ENCODE results near the gene CSNK2A1. TPM values are rescaled to one million over a fixed set of nuclear protein-coding genes. Genes with fewer than 3 reads are reported as not detected.

Gene CSNK2A1
- total RNA-seq, 1 donor from 2014 or later: 84.8 TPM

DNA sequence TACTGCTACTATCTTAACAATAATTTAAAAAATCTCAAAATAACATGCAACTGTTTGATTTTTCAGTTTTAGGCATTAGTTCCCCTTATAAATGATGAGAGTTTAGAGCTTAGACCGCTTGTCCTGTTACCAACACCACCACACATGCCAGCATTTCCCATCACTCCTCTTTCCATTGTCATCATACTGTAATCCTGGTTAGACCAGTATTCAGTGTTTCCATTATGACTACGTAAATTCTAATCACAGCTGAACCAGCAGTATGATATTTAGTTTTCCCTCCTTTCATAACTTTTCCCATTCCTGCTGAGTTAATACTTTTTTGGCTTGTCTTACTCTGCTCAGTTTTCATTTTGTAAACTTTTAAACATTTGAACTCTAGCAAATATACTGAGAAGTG lies 69.0 kb downstream of the CSNK2A1 start:
- Histone ChIP-seq H3K4me3 (no peak overlapping the region), H3K9me3 (no peaks in the 10 kb centered on the region), H3K27ac (no peak overlapping the region), H3K4me1 (no peaks in the 10 kb centered on the region), H3K36me3 (no peaks in the 10 kb centered on the region), H3K27me3 (no peaks in the 10 kb centered on the region)
- intact Hi-C loops (cut with DNase I): no loop called here
- DNase-seq: no peak
- TF ChIP-seq, protein P1, sequence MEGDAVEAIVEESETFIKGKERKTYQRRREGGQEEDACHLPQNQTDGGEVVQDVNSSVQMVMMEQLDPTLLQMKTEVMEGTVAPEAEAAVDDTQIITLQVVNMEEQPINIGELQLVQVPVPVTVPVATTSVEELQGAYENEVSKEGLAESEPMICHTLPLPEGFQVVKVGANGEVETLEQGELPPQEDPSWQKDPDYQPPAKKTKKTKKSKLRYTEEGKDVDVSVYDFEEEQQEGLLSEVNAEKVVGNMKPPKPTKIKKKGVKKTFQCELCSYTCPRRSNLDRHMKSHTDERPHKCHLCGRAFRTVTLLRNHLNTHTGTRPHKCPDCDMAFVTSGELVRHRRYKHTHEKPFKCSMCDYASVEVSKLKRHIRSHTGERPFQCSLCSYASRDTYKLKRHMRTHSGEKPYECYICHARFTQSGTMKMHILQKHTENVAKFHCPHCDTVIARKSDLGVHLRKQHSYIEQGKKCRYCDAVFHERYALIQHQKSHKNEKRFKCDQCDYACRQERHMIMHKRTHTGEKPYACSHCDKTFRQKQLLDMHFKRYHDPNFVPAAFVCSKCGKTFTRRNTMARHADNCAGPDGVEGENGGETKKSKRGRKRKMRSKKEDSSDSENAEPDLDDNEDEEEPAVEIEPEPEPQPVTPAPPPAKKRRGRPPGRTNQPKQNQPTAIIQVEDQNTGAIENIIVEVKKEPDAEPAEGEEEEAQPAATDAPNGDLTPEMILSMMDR (IDR thresholded peaks at IDR 0.05): no peak
- no peak for ATAC-seq

DNA sequence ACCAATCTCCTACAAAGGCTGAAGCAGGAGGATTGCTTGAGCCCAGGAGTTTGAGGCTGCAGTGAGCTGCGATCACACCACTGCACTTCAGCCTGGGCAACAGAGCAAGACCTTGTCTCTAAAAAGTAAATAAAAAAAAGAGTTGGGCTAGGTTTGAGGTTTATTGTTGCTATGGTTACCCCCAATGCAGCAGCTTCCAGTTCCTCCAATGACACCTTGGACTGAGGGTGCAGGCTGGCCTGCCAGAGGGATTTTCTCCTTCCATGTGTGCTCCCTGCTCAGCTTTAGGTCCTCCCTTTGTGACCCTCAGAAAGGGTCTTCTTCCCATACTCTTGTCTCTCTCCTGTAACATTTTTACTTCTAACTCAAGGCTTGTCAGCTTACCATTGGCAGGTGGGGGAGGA lies 70.7 kb downstream of the CSNK2A1 start:
- Histone ChIP-seq H3K9me3 (no peaks in the 10 kb centered on the region), H3K4me1 (no peaks in the 10 kb centered on the region), H3K27ac (no peak overlapping the region), H3K4me3 (no peak overlapping the region), H3K36me3 (no peaks in the 10 kb centered on the region), H3K27me3 (no peaks in the 10 kb centered on the region)
- TF ChIP-seq, protein P1 (IDR thresholded peaks at IDR 0.05): no peak
- ATAC-seq: no peak
- no peak for DNase-seq
- intact Hi-C loops (cut with DNase I): no loop called here

DNA sequence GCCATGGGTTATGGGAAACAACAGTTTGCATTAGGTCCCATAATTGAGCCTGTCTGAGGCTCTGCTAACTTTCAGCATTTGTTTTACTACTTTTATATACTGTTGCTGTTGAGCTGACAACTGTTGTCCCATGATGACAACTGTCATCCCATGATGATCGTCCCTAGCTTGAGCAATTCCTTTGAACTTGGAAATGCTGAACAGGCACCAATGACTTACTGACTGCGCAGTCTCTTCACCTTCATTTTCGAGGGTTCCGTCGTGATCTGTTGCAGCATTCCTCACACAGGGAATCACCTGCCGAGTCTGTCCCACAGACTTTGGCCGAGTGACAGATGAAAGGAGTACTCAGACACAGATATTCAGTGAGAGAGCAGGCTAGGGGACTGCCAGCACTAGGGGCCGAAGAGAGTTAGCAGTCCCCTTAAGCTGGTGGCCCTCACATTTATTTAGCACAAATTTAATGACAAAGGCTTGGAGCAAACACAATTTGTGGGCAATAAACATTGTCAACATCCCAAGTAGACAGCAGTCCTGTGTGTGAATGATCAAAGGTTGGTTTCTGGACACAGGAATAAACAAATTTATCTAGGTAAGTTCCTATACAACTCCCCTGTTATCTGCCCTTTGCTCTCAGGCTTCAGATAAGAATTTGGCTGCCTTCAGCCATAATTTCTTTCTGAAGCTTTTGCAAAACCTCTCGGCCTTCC lies 71.3 kb downstream of the CSNK2A1 start:
- no peaks in the 10 kb centered on the region for H3K27me3 ChIP-seq
- TF ChIP-seq, protein P1 (IDR thresholded peaks at IDR 0.05): no peak
- no peaks in the 10 kb centered on the region for H3K9me3 ChIP-seq
- no peak overlapping the region for H3K27ac ChIP-seq
- intact Hi-C loops (cut with DNase I): no loop called here
- H3K4me3 ChIP-seq: no peak overlapping the region
- H3K4me1 ChIP-seq: no peaks in the 10 kb centered on the region
- DNase-seq: no peak
- ATAC-seq: no peak
- no peaks in the 10 kb centered on the region for H3K36me3 ChIP-seq

DNA sequence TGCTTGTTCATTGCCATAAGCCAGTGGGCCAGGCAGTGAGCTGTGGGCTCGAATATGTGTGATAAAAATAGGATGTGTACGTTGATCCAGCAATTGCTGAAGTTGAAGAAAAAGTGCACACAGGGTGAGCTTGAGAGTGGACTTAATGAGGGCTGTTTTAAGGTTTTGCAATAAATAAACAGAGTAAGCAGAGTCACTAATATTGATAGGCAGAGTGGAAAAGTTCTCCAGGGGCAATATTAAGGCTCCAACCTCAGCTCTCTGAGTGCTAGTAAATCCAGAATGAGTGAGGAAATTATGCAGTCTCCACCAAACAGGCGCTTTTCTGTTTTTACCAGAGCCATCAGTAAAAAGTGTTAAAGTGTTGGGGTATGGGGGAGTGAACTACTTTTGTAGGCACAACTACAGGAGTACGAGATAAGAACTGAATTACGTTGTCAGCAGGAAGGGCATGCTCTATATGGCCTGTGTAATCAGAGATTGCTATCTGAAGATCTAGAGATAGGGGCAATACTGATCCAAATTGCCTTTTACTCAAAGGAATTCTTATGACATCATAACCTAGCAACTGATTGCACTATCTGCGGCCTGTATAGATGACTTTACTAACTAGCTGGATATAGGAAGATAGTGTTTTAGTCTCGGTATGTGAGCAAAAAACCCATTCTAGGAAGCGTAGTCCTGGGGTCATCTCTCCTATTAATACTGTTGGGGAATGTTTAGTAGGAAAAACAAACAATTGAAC lies 73.7 kb downstream of the CSNK2A1 start:
- ATAC-seq: no peak
- Histone ChIP-seq H3K27me3 (no peaks in the 10 kb centered on the region), H3K36me3 (no peaks in the 10 kb centered on the region), H3K4me3 (no peak overlapping the region), H3K27ac (no peak overlapping the region), H3K4me1 (no peaks in the 10 kb centered on the region), H3K9me3 (no peaks in the 10 kb centered on the region)
- intact Hi-C loops (cut with DNase I): no loop called here
- TF ChIP-seq, protein P1 (IDR thresholded peaks at IDR 0.05): no peak
- no peak for DNase-seq

DNA sequence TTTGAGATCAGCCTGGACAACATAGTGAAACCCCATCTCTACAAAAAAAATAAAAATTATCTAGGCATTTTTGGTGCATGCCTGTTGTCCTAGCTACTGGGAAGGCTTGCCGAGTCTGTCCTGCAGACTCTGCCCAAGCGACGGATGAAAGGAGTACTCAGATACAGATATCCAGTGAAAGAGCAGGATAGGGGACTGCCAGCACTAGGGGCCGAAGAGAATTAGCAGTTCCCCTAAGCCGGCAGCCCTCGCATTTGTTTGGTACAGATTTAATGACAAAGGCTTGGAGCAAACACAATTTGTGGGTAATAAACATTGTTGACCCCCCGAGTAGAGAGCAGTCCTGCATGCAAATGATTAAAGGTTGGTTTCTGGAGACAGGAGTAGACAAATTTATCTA lies 75.8 kb downstream of the CSNK2A1 start:
- intact Hi-C loops (cut with DNase I): no loop called here
- Histone ChIP-seq H3K36me3 (no peaks in the 10 kb centered on the region), H3K4me3 (no peak overlapping the region), H3K27ac (no peak overlapping the region), H3K27me3 (no peaks in the 10 kb centered on the region), H3K9me3 (no peaks in the 10 kb centered on the region), H3K4me1 (no peaks in the 10 kb centered on the region)
- ATAC-seq: no peak
- TF ChIP-seq, protein P1 (IDR thresholded peaks at IDR 0.05): no peak
- no peak for DNase-seq
